ENCODE measurements around the gene GPR162.
"Not testable (repeated sequence)": the region's sequence is repeated elsewhere in the genome, so short reads cannot be mapped to it uniquely, and the experiment has no call there.

GPR162 gene

GRCh38 chr12:6860116-6860515 lies 38.5 kb downstream of the GPR162 start:
- DNase-seq, result no peak

DNA sequence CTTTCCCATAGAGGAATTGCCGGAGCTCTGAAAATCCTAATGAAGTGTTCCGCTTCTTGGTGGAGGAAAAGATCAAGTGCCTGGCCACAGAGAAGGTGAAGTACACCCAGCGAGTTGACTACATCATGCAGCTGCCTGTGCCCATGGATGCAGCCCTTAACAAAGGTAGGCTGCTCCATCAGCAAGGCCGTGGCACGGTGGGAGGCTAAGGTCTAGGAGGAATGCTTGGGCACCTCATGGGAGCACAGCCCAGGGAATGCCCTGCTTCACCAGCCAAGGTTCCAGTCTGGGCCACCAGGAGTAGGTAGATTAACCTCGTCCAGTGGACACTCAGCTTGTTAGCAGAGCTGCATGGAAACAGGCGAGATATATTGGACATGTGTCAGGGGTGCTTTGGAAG lies 39.3 kb downstream of the GPR162 start:
- no peak for DNase-seq

DNA sequence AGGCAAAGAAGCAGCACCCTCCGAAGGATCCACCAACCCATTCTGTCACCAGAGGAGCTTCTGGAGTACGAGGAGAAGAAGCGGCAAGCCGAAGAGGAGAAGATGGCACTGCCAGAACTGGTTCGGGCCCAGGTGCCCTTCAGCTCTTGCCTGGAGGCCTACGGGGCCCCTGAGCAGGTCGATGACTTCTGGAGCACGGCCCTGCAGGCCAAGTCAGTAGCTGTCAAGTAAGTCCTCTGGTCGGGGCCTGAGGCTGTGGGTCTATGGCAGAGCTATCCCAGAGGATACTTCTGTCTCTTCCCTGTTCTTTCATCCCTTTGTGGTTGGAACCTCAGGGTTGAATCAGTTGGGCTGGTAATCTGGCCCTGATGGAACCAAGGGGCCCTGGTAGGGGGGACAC lies 39.8 kb downstream of the GPR162 start:
- no peak for DNase-seq

DNA sequence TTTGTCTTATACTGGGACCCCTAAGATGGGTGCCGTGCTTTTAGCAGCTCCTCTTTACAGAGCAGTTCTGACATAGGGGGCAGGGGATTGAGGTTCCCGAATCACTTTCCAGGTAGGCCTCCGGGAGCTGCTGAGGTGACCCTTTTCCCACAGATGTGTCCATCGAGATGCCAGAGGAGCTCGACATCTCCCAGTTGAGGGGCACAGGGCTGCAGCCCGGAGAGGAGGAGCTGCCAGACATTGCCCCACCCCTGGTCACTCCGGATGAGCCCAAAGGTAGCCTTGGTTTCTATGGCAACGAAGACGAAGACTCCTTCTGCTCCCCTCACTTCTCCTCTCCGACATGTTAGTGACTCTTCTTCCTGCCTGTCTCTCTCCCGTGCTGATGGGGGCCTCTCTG lies 41.4 kb downstream of the GPR162 start:
- no peak for DNase-seq

- no peak for DNase-seq
Measured at GRCh38 chr12:6863586-6864321, 42.1 kb downstream of the GPR162 start.

DNA sequence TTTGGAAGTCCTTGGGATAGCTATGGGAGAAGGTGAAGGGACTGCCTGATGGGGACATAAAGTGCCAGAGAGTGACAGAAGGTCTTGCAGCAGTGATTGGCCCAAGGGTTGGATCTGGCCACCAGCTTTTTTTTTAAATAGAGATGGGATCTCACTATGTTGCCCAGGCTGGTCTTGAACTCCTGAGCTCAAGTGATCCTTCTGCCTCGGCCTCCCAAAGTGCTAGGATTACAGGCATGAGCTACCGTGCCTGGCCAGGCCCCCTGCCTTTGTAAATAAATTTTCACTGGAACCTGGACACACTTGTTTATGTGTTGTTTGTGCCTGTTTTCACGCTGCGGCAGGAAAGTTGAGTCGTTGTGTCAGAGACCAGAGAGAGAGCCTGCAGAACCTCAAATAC lies 43.7 kb downstream of the GPR162 start:
- not testable (repeated sequence) for DNase-seq

- no peak for DNase-seq
Measured at GRCh38 chr12:6866163-6866919, 44.7 kb downstream of the GPR162 start.

- DNase-seq, result no peak
Measured at GRCh38 chr12:6866920-6867412, 45.3 kb downstream of the GPR162 start.

GRCh38 chr12:6867413-6868210 lies 46.0 kb downstream of the GPR162 start, which contains the start of gene TPI1:
Gene TPI1 (plus strand): TSS chr12:6867531. CDS start chr12:6867567, 36 bp downstream.
- peak; percentile 82 for DNase-seq

DNA sequence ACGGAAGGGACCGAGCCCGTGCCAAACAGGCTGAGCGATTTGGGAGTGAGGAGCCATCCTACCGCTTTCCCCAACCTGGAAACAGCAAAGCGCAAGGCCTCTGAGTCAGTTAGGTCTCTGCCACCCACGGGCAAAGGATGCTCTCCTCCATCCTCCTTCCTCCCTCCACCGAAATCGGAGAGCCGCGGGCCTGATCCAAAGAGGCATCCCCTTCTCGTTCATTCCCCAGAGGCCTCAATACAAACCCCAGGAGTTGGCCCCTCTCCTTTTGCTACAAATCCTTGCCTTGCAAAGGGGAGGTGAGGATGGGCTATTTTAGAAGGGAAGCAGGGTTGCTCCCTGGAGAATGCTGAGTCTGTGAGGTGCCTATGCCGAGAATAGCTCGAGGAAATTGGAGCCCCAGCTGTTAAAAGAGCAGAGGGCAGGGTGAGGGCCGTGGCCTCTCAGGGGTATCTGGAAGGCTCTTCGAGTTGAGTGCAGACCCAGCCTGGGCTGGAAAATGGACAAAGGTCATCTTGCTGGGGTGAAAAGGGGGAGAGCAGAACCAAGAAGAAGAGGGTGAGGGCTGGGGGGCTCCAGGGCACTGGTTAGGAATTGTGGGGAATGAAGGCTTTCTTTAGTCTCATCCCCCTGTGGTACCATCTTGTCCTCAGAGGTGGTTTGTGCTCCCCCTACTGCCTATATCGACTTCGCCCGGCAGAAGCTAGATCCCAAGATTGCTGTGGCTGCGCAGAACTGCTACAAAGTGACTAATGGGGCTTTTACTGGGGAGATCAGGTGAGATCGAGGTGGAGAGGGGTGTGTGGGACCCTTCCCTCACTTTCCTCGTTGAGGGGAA lies 46.8 kb downstream of the GPR162 start:
- DNase-seq, result no peak

DNA sequence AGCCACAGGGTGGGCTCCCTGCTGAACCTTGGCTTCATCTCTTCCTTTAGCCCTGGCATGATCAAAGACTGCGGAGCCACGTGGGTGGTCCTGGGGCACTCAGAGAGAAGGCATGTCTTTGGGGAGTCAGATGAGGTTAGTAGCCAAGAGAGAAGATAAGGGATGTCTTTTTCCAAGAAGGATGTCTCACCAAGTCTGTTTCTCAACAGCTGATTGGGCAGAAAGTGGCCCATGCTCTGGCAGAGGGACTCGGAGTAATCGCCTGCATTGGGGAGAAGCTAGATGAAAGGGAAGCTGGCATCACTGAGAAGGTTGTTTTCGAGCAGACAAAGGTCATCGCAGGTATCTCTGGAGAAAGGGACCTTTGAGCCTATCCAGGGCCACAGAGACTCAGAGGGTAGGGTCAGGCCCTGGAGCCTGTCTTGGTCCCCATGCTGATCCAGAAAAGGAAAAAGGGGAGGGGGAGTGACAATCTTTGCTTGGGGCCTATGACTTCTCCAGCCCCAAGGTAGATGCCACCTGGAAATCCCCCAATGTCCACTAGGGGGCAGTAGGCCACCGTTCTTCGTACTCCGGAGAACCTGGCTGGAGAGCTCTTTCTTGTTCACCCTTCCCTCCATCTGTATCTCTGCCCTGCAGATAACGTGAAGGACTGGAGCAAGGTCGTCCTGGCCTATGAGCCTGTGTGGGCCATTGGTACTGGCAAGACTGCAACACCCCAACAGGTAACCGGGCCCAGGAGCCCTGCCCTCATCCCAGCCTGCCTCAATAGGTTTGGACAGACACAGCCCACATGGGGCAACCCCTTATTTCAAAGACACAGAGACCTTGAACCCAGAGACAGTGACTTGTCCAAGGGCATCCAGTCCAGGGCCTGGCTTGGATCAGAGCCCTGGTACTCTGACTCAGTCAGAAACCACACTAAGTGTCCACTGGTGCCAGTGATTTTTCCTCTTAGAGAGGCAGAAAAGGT lies 47.7 kb downstream of the GPR162 start:
- DNase-seq, result peak; percentile 79

DNA sequence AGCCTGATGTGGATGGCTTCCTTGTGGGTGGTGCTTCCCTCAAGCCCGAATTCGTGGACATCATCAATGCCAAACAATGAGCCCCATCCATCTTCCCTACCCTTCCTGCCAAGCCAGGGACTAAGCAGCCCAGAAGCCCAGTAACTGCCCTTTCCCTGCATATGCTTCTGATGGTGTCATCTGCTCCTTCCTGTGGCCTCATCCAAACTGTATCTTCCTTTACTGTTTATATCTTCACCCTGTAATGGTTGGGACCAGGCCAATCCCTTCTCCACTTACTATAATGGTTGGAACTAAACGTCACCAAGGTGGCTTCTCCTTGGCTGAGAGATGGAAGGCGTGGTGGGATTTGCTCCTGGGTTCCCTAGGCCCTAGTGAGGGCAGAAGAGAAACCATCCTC lies 48.7 kb downstream of the GPR162 start:
- not testable (repeated sequence) for DNase-seq

DNA sequence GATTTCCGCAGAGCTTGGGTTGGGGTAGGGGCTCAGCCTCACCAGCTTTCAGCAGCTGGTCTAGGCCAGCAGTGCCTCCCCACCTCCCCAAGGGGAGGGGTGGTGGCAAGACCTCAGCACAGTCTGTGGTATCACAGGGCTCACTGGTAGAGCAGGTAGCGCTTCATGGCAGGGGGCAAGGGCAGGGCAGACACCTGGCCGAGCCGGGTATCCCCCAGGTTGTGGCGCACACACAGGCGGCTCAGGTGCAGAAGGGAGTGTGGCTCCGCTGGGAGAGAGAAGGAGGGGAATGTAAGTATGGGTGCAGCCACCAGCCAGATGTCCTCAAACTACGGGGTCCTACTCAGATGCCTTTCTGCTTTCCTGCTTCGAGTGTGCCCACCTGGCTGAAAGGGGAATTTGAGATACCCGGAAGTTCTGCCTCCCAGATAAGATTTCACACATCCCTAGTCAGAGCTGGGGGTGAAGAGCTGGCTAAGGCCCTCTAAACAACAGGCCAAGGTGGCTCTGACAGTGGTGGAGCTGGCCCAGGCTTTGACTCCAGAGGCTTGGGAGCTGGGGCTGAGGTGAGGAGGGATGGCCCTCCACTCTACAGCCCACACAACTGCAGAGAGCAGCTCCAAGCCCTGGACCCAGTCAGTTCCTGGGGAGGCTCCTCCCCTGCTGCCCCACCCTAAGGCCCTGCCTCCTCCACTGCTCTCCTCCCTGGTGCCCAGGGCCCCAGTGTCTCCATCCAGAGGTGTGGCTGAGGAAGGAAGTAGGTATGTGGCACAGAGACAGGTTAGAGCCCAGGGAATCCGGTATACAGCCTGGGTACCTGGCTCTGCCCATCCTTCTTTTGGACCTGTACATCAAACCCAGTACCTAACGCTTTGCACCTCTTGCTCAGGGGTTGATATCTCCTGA lies 49.7 kb downstream of the GPR162 start:
- DNase-seq, result no peak

- peak; percentile 82 for DNase-seq
Measured at GRCh38 chr12:6872073-6873048, 50.7 kb downstream of the GPR162 start.

- DNase-seq, result peak; percentile 97
Measured at GRCh38 chr12:6873094-6874014, 51.7 kb downstream of the GPR162 start, which contains the start of gene SPSB2. Gene SPSB2 (minus strand): TSS chr12:6873303. CDS start chr12:6872901, 402 bp downstream.

DNA sequence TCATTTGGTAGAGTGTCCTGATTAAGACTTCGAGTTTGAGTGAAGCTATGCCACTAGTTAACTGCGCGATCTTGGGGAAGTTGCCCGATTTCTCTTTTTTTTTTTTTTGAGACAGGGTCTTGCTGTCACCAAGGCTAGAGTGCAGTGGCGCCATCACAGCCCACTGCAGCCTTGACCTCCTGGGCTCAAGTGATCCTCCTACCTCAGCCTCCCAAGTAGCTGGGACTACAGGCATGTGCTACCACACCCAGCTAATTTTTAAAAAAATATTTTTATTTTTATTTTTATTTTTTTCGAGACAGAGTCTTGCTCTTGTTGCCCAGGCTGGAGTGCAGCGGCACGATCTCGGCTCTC lies 52.4 kb downstream of the GPR162 start:
- DNase-seq, result not testable (repeated sequence)
